NB4 (cell line): ENCODE measurements around the gene PARP1.

Experiments used
- CTCF ChIP-seq: IDR thresholded peaks from one replicate; pipeline ENCODE4 v1.5.1; 2012; ENCODE audit warnings: low read depth, low read length
- MAX ChIP-seq: IDR thresholded peaks from 2 replicates; pipeline ENCODE4 v1.6.1; 2011; ENCODE audit warnings: low read depth, low read length
- MYC ChIP-seq: IDR thresholded peaks from 2 replicates; pipeline ENCODE4 v1.6.1; 2011; ENCODE audit warnings: low read depth, low read length
- POLR2A ChIP-seq: IDR thresholded peaks from 2 replicates; pipeline ENCODE4 v1.6.1; 2011; ENCODE audit warnings: mild to moderate bottlenecking; ENCODE audit not compliant: insufficient read length; ENCODE audit errors: extremely low read depth

- no peak for TF ChIP-seq CTCF
- TF ChIP-seq POLR2A = no peak
- TF ChIP-seq MAX = no peak
- no peak for TF ChIP-seq MYC
Observed at GRCh38 chr1:226449823-226450222, 41.9 kb upstream of the PARP1 start.
